NCI-H2171 treated with DMSO at 0.1 percent for 48 hours (cell line): ENCODE results near the gene ARHGAP8.
"Not testable (repeated sequence)": the region's sequence is repeated elsewhere in the genome, so short reads cannot be mapped to it uniquely, and the experiment has no call there.

Source experiments
- DNase-seq: peaks from one replicate; lab custom pipeline; 2025; lab: John Stamatoyannopoulos, UW

Gene ARHGAP8

GRCh38 chr22:44855855-44856254, 103.5 kb downstream of the ARHGAP8 start:
- peak; percentile 14 for DNase-seq

GRCh38 chr22:44858819-44859218, 106.4 kb downstream of the ARHGAP8 start:
- not testable (repeated sequence) for DNase-seq

GRCh38 chr22:44859641-44860040, 107.3 kb downstream of the ARHGAP8 start:
- DNase-seq, result no peak

GRCh38 chr22:44860311-44860710, 107.9 kb downstream of the ARHGAP8 start:
- DNase-seq, result no peak

- DNase-seq, result no peak
Measured at GRCh38 chr22:44861245-44861644, 108.9 kb downstream of the ARHGAP8 start.

- no peak for DNase-seq
Measured at GRCh38 chr22:44862281-44862680, 109.9 kb downstream of the ARHGAP8 start.

GRCh38 chr22:44862981-44863860, 110.8 kb downstream of the ARHGAP8 start:
- DNase-seq, result no peak

GRCh38 chr22:44865193-44866057, 113.0 kb downstream of the ARHGAP8 start:
- no peak for DNase-seq

- DNase-seq, result no peak
Measured at GRCh38 chr22:44869196-44869595, 116.8 kb downstream of the ARHGAP8 start.

- DNase-seq, result peak; percentile 73
Measured at GRCh38 chr22:44870021-44870420, 117.6 kb downstream of the ARHGAP8 start.

- no peak for DNase-seq
Measured at GRCh38 chr22:44871782-44872181, 119.4 kb downstream of the ARHGAP8 start.

GRCh38 chr22:44876921-44877320, 124.5 kb downstream of the ARHGAP8 start:
- DNase-seq, result no peak

GRCh38 chr22:44878483-44879300, 126.3 kb downstream of the ARHGAP8 start:
- no peak for DNase-seq

- DNase-seq, result no peak
Measured at GRCh38 chr22:44879301-44879680, 126.9 kb downstream of the ARHGAP8 start.

GRCh38 chr22:44880610-44881290, 128.4 kb downstream of the ARHGAP8 start:
- DNase-seq, result no peak

GRCh38 chr22:44881624-44882023, 129.2 kb downstream of the ARHGAP8 start:
- no peak for DNase-seq

GRCh38 chr22:44882226-44882905, 130.0 kb downstream of the ARHGAP8 start:
- no peak for DNase-seq

- DNase-seq, result no peak
Measured at GRCh38 chr22:44883011-44883421, 130.6 kb downstream of the ARHGAP8 start.

GRCh38 chr22:44884562-44884961, 132.2 kb downstream of the ARHGAP8 start:
- DNase-seq, result no peak

- no peak for DNase-seq
Measured at GRCh38 chr22:44884968-44885805, 132.8 kb downstream of the ARHGAP8 start.
